GM19395 (cell line): ENCODE measurements around the gene TJP3.

Source experiments
- ATAC-seq: cut with Tn5 transposase; IDR thresholded peaks from one replicate; pipeline ENCODE4 v1.9.1; 2021; ENCODE audit warnings: mild to moderate bottlenecking, moderate library complexity; ENCODE audit not compliant: unreplicated experiment

Gene TJP3

DNA sequence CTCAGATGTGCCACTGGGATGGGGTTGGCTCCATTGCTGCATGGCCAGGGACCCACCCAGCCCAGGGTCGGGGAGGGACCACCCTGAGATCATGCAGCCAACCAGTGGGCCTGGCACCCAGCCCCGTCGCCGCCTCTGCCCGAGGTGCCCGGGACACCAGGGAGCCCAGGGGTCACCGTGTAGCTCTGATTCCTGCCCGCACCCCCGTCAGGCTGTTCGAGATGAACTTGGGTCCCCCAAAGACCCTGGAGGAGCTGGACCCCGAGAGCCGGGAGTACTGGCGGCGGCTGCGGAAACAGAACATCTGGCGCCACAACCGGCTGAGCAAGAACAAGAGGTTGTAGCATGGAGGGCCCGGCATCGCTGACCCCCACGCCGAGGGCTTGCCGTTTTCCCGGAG, 58.9 kb downstream of the TJP3 start:
- ATAC-seq = no peak

DNA sequence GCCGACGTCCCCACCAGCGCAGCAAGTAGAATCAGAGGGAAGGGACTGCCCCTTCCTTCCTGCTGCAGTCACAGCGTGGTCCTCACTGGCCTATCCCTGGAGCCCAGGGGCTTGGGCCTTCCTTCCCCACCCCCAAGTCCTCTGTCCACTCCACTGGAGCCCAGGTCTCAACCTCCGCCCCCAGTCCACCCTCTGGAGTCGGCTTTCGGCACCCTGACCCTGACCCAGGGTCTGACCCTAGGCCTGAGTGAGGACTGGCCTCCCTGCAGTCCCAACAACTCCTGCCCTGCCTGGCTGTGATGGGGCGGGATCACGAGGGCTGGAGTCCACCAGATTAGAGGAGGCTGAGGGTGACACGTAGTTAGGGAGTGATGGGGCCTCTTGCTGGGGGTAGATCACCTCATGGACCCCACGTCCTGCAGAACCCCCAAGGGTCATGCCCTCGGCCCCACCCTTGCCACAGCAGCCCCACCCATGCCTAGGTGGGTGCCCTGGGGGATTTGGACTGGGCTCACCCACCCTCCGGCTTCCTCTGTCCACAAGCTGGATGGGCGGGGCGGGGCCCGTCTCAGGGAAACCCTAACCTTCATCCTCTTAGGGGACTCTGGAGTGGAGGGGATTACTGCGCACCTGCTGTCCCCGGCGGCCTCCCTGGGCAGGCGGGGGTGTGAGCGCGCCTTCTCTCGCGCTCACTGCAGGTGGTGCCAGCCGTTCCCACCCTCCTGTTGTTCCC, 60.0 kb downstream of the TJP3 start:
- ATAC-seq = no peak

- ATAC-seq = no peak
These were observed 60.5 kb downstream of the TJP3 start for GRCh38 chr19:3768748-3769099.

DNA sequence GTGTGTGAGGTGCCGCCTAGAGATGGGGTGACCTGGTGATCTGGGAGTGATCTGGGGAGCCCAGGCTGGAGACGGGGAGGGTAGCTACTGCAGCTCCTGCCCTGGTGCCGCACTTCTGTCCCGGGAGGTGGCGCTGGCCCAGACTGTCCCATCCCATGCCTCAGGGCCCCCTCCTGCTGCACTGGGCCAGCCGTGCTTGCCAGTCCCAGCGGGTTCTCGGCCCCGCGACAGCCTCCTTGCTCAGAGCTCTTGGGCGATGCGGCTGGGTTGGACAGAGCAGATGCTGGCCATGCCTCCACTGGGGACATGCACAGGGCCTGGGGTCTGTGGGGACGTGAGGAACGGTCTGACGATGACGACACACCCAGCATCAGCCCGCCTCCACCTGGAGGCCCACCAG, 61.3 kb downstream of the TJP3 start:
- ATAC-seq = no peak

GRCh38 chr19:3770136-3770999, 62.2 kb downstream of the TJP3 start:
- ATAC-seq = no peak

- no peak for ATAC-seq
These were observed 63.1 kb downstream of the TJP3 start for GRCh38 chr19:3771000-3771905.

GRCh38 chr19:3771906-3772455, 63.8 kb downstream of the TJP3 start, which contains the start of gene RAX2:
Gene RAX2 (minus strand): TSS chr19:3772228. CDS start chr19:3771742, 486 bp downstream.
- no peak for ATAC-seq

GRCh38 chr19:3773814-3774515, 65.8 kb downstream of the TJP3 start:
- ATAC-seq = no peak

DNA sequence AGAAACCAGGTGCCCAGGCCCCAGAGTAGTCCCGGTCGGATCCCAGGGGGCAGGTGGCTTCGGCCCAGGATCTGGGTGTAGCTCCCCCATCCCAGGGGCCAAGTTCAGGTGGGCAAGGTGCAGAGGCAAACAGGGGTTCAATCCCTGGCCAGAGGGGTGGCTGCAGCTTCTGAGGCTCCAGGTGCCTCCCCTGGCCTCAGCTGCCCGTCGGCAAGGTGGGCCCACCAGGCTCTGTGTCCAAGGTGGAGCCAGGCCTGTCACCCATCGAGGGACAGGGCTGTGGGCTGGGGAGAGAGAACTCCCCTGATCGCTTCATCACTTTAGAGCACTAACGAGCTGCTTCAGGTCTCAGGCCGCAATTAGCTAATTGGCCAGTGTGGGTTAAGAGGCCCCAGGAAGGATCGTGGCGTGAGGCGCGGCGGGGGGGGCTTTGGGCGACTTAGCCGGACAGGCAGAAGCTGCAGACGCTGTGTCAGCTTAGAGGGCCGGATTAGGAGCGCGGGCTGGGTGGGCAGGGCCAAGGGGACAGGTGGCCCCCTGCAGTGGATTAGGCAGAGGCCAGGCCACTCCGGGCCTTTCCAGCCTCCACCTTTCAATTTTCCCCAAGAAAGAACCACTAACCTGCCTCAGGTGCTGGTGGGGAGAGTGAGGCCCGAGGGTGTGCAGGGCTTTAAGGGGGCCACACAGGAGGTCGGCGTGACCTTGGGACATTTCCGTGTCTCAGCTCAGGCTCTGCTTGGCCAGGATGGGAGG, 66.6 kb downstream of the TJP3 start:
- no peak for ATAC-seq

- ATAC-seq = no peak
These were observed 67.2 kb downstream of the TJP3 start for GRCh38 chr19:3775374-3775711.

DNA sequence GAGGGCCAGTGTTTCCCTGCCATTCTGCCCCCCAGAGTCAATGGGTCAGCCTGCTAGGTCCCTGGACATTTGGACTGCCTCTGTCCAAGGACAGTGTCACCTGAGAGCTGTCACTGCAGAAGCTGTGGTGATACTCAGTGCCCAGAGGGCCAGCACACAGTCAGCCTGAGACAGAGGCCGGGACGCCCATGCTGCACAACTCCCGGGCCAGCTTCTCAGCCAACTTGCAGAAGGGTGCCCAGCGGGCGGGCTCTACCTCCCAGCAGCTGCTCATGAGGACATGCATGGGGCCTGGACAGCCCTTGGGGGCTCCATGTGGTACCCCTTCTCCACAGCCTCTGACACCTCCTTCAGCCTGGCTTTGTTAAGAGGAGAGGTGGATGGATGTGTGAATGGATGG, 67.6 kb downstream of the TJP3 start:
- ATAC-seq = no peak

GRCh38 chr19:3776479-3777040, 68.4 kb downstream of the TJP3 start:
- no peak for ATAC-seq

- ATAC-seq = no peak
These were observed 70.1 kb downstream of the TJP3 start for GRCh38 chr19:3778104-3778867.

GRCh38 chr19:3778899-3779723, 70.9 kb downstream of the TJP3 start:
- ATAC-seq = no peak

DNA sequence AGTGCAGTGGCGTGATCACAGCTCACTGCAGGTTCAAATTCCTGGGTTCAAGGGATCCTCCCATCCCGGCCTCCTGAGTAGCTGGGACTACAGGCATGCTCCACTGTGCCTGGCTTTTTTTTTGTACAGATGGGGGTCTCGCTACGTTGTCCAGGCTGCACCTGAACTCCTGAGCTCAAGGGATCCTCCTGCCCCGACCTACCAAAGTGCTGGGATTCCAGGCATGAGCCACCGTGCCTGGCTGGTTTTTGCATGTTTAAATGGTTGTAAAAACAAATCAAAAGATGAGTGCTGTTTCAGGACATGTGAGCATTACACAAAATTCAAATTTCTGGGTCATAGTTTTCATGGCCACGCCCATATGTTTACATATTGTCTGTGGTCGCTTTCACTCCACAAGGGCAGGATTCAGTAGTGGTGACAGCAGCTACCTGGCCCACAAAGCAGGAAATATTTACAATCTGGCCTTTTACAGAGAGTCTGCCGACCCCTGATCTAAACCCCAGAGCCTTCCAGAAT, 72.7 kb downstream of the TJP3 start:
- ATAC-seq = no peak

DNA sequence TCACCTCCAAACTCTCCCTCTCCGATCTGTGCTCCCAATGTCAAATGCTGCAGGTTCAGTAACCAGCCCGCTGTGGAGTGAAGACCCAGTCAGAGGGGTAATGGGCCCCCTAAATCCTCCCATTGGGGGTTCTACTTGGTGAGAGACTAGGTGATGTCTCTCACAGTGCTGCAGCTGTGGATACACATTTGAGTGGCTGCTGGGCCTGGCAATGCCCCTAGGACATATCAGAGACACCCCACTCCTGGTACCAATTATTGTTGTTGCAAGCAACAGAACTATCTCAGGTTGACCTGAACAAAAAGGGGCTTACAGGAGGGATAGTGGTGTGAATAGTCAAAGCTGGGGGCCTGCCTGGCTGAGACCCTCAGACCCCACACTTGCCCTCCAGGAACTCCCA, 73.4 kb downstream of the TJP3 start:
- ATAC-seq = no peak

- no peak for ATAC-seq
These were observed 74.1 kb downstream of the TJP3 start for GRCh38 chr19:3782330-3782729.

GRCh38 chr19:3782903-3783302, 74.7 kb downstream of the TJP3 start:
- no peak for ATAC-seq
